ENCODE data around the gene PAPOLG.

DNA sequence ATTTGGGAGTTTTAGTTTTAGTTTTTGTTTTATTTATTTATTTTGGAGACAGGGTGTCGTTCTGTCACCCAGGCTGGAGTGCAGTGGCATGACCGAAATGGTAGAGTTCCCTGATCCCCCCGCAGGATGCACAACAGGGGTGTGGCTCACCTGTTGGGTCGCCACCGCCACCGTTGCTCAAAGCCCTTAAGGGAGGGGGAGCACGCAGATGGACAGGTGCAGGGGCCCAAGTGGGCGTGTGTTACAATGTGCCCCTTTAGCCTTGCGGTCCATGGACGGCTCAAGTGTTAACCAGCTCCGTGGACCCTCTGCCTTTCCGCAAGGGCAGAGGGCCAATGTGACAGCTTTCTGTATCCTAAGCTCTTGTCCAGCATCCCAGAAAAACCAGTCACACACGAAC is 63.9 kb downstream of the PAPOLG start:
- TF ChIP-seq EZH2 (IDR thresholded peaks at IDR 0.05; ENCODE audit: insufficient read depth, low read length): no peak
- TF ChIP-seq, protein P1, sequence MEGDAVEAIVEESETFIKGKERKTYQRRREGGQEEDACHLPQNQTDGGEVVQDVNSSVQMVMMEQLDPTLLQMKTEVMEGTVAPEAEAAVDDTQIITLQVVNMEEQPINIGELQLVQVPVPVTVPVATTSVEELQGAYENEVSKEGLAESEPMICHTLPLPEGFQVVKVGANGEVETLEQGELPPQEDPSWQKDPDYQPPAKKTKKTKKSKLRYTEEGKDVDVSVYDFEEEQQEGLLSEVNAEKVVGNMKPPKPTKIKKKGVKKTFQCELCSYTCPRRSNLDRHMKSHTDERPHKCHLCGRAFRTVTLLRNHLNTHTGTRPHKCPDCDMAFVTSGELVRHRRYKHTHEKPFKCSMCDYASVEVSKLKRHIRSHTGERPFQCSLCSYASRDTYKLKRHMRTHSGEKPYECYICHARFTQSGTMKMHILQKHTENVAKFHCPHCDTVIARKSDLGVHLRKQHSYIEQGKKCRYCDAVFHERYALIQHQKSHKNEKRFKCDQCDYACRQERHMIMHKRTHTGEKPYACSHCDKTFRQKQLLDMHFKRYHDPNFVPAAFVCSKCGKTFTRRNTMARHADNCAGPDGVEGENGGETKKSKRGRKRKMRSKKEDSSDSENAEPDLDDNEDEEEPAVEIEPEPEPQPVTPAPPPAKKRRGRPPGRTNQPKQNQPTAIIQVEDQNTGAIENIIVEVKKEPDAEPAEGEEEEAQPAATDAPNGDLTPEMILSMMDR (IDR thresholded peaks at IDR 0.05; ENCODE audit: insufficient read depth, low read depth, low read length): no peak

Measured in astrocyte (in vitro differentiated cells and primary cell).